Fibroblast of lung (primary cell): ENCODE measurements around the gene ABHD3.

Experiments used
- EZH2 ChIP-seq: IDR thresholded peaks from 2 replicates; pipeline ENCODE4 v1.5.1; 2012; ENCODE audit warnings: low read length, control low read depth, mild to moderate bottlenecking; ENCODE audit errors: missing control alignments
- TF ChIP-seq, protein P1 (sequence below), 2 donors: IDR thresholded peaks in 1 of 2; conservative IDR thresholded peaks in 1 of 2; 1 replicate in 1 of 2; 2 replicates in 1 of 2; pipeline ENCODE4 v1.5.1; 2011 to 2012; ENCODE audit warnings: low read length in 2 of 2, control low read depth in 1 of 2, inconsistent platforms in 1 of 2, low read depth in 1 of 2, mild to moderate bottlenecking in 1 of 2

- TF ChIP-seq, protein P1, sequence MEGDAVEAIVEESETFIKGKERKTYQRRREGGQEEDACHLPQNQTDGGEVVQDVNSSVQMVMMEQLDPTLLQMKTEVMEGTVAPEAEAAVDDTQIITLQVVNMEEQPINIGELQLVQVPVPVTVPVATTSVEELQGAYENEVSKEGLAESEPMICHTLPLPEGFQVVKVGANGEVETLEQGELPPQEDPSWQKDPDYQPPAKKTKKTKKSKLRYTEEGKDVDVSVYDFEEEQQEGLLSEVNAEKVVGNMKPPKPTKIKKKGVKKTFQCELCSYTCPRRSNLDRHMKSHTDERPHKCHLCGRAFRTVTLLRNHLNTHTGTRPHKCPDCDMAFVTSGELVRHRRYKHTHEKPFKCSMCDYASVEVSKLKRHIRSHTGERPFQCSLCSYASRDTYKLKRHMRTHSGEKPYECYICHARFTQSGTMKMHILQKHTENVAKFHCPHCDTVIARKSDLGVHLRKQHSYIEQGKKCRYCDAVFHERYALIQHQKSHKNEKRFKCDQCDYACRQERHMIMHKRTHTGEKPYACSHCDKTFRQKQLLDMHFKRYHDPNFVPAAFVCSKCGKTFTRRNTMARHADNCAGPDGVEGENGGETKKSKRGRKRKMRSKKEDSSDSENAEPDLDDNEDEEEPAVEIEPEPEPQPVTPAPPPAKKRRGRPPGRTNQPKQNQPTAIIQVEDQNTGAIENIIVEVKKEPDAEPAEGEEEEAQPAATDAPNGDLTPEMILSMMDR (conservative IDR thresholded peaks at IDR 0.05 in 1 of 2, IDR thresholded peaks at IDR 0.05 in 1 of 2; ENCODE audit: low read depth in 1 of 2, low read length in 2 of 2): no peak
- TF ChIP-seq EZH2: no peak
Observed at GRCh38 chr18:21693322-21693721, 11.3 kb downstream of the ABHD3 start.
